Adrenal gland (tissue), 12 donors: ENCODE results near the gene SRSF4. TPM values are rescaled to one million over a fixed set of nuclear protein-coding genes. Genes with fewer than 3 reads are reported as not detected.

Experiments
- DNase-seq, 7 donors: peaks; one replicate each; pipeline ENCODE4 v3.0.0-alpha.2; 2019 to 2020
- H3K27ac ChIP-seq, 5 donors: fragments of 200-600 bp; sonication (generic) in 4 of 5; 1 replicate in 3 of 5; 2 replicates in 2 of 5; pipeline versions ENCODE4 v1.5.1 to v1.8.0; 2016 to 2020; ENCODE audit warnings: mild to moderate bottlenecking in 1 of 5
- H3K27me3 ChIP-seq: fragments of 200-600 bp; 2 replicates; pipeline ENCODE4 v1.8.0; 2021
- H3K36me3 ChIP-seq, 2 donors: fragments of 200-600 bp; replicated peaks in 1 of 2; 1 replicate in 1 of 2; 2 replicates in 1 of 2; pipeline versions ENCODE4 v1.5.1 to v1.8.0; 2018 to 2022
- H3K4me1 ChIP-seq, 2 donors: fragments of 200-600 bp; replicated peaks in 1 of 2; 1 replicate in 1 of 2; 2 replicates in 1 of 2; pipeline versions ENCODE4 v1.5.1 to v1.8.0; 2018 to 2021
- H3K4me3 ChIP-seq, 4 donors: fragments of 200-600 bp; sonication (generic) in 3 of 4; one replicate each; pipeline ENCODE4 v1.5.1; 2016 to 2018
- H3K9me3 ChIP-seq, 3 donors: fragments of 200-600 bp; sonication (generic) in 1 of 3; replicated peaks in 1 of 3; 1 replicate in 2 of 3; 2 replicates in 1 of 3; pipeline versions ENCODE4 v1.5.1 to v1.8.0; 2016 to 2021
- CTCF ChIP-seq, 6 experiments: fragments of 450-650 bp in 4 of 6; fragments of 200-600 bp in 2 of 6; sonication (generic) in 1 of 6; IDR thresholded peaks; 1 replicate in 5 of 6; 2 replicates in 1 of 6; pipeline versions ENCODE4 v1.5.1 to v1.8.0; 2016 to 2021; ENCODE audit warnings: antibody characterized with exemption in 6 of 6, mild to moderate bottlenecking in 2 of 6, moderate library complexity in 1 of 6
- POLR2A ChIP-seq, 2 donors: fragments of 450-650 bp; IDR thresholded peaks; one replicate each; pipeline ENCODE4 v1.6.1; 2017; ENCODE audit warnings: antibody characterized with exemption in 2 of 2, mild to moderate bottlenecking in 2 of 2, moderate library complexity in 1 of 2
- WGBS, 4 donors: extraction: QIAGEN DNeasy Blood & Tissue Kit in 2 of 4; methylation state at CpG; one replicate each; pipeline versions ENCODE4 v1.1.5 to v1.1.7; 2013 to 2017; 5-methylcytosine and 5-hydroxymethylcytosine counted together
- intact Hi-C, 2 donors: fragments of 100-400 bp; cut with DNase I; formaldehyde crosslinking; loops; one replicate each; pipeline versions ENCODE4 v1.14.1 to v1.15.0; 2022 to 2023
- polyA plus RNA-seq, 3 donors: library from polyadenylated mRNA; stranded (reverse); fragments of 200-250 nt in 2 of 3; fragments of 350-450 nt in 1 of 3; fragmentation: Illumina TruSeq in 1 of 3; extraction: RNeasy Lipid Tissue Mini Kit (QIAGEN cat#74804) in 1 of 3; gene quantifications; one replicate each; pipeline ENCODE4 v1.2.3, GENCODE V29; 2013 to 2014
- total RNA-seq, 9 donors: library from RNA; depleted of rRNA in 4 of 9; stranded (reverse); fragments of >200 nt in 4 of 9; fragments of 120-200 nt in 1 of 9; fragmentation: NEBNext Ultra II Directional in 1 of 9; extraction: Animal tissue kit (Norgen Biotek cat#: 25700) in 1 of 9; gene quantifications; one replicate each; pipeline versions ENCODE4 v1.1.0 to v1.2.4, GENCODE V29; 2013 to 2023
- donor health status: healthy with polysubstance abuse.
- donor health status: Bipolar disorder and iron deficiency.
- donor health status: DM: yes; HTN: yes; CAD: no.
- donor health status: DM: no; HTN: no; CAD: no.
- donor health status: DM: no; HTN: no; CAD: no.
- donor health status: DM: yes; HTN: yes; CAD: no.

Gene SRSF4
- total and polyA plus RNA-seq, 12 donors = 35.1 to 120 (median 55.4) TPM

GRCh38 chr1:29213055-29213454 lies 31.4 kb upstream of the SRSF4 start:
- no peak overlapping the region for H3K4me3 ChIP-seq
- WGBS, 4 donors = 92 to 97% (median 96%) methylated on average over 5 of the region's 5 CpGs
- intact Hi-C loops = no loop called here
- H3K36me3 ChIP-seq = peaks cover 0 to 42% of the 10 kb centered on the region in 2 donors
- no peaks in the 10 kb centered on the region for H3K9me3 ChIP-seq
- H3K27me3 ChIP-seq = no peaks in the 10 kb centered on the region
- no peak for DNase-seq
- H3K4me1 ChIP-seq = no peaks in the 10 kb centered on the region
- TF ChIP-seq POLR2A (IDR thresholded peaks at IDR 0.05) = no peak
- TF ChIP-seq CTCF (IDR thresholded peaks at IDR 0.05) = no peak
- no peak overlapping the region for H3K27ac ChIP-seq

GRCh38 chr1:29211086-29212030 lies 29.7 kb upstream of the SRSF4 start:
- intact Hi-C loops = no loop called here
- no peak for DNase-seq
- H3K27me3 ChIP-seq = no peaks in the 10 kb centered on the region
- H3K4me1 ChIP-seq = no peaks in the 10 kb centered on the region
- H3K4me3 ChIP-seq = no peak overlapping the region
- H3K36me3 ChIP-seq = peaks cover 0 to 41% of the 10 kb centered on the region in 2 donors
- WGBS, 4 donors = 90 to 92% (median 92%) methylated on average over 11 to 12 of the region's 12 CpGs
- TF ChIP-seq POLR2A (IDR thresholded peaks at IDR 0.05) (no peak), CTCF (IDR thresholded peaks at IDR 0.05) (no peak)
- no peak overlapping the region for H3K27ac ChIP-seq
- H3K9me3 ChIP-seq = no peaks in the 10 kb centered on the region

- Histone ChIP-seq H3K9me3 (no peaks in the 10 kb centered on the region), H3K4me1 (no peaks in the 10 kb centered on the region), H3K36me3 (peaks cover 0 to 41% of the 10 kb centered on the region in 2 donors), H3K27me3 (no peaks in the 10 kb centered on the region), H3K27ac (no peak overlapping the region), H3K4me3 (no peak overlapping the region)
- intact Hi-C loops = no loop called here
- 73 to 91% (median 79%) methylated on average over 7 of the region's 7 CpGs for WGBS, 4 donors
- TF ChIP-seq POLR2A (IDR thresholded peaks at IDR 0.05) (no peak), CTCF (IDR thresholded peaks at IDR 0.05) (no peak)
- DNase-seq = no peak
These were observed 28.8 kb upstream of the SRSF4 start for GRCh38 chr1:29210278-29211085.

GRCh38 chr1:29209173-29209572 lies 27.5 kb upstream of the SRSF4 start:
- no peak for DNase-seq
- H3K27ac ChIP-seq = no peak overlapping the region
- no peaks in the 10 kb centered on the region for H3K4me1 ChIP-seq
- no peaks in the 10 kb centered on the region for H3K9me3 ChIP-seq
- H3K4me3 ChIP-seq = no peak overlapping the region
- H3K36me3 ChIP-seq = peaks cover 0 to 39% of the 10 kb centered on the region in 2 donors
- 81 to 89% (median 83%) methylated on average over 5 of the region's 5 CpGs for WGBS, 4 donors
- TF ChIP-seq POLR2A (IDR thresholded peaks at IDR 0.05) = no peak
- no peak for TF ChIP-seq CTCF (IDR thresholded peaks at IDR 0.05)
- H3K27me3 ChIP-seq = no peaks in the 10 kb centered on the region
- intact Hi-C loops = loop anchor here in 1 of 2 donors (10.0 kb wide), 1 partner anchor 174 kb away; no protein-coding TSS in a partner anchor
